GM12892 (cell line): ENCODE results near the gene MYH2.

Experiments used
- POLR2A ChIP-seq: IDR thresholded peaks from 2 replicates; pipeline ENCODE4 v1.6.1; 2011; ENCODE audit warnings: low read depth, low read length, control low read depth
- POLR2AphosphoS5 ChIP-seq: IDR thresholded peaks from 2 replicates; pipeline ENCODE4 v1.6.1; 2011; ENCODE audit warnings: low read depth, low read length, control low read depth

- TF ChIP-seq POLR2A (no peak), POLR2AphosphoS5 (no peak)
These were observed 71.8 kb downstream of the MYH2 start for GRCh38 chr17:10477701-10478100.
